ENCODE results near the gene ARPC1A.

DNA sequence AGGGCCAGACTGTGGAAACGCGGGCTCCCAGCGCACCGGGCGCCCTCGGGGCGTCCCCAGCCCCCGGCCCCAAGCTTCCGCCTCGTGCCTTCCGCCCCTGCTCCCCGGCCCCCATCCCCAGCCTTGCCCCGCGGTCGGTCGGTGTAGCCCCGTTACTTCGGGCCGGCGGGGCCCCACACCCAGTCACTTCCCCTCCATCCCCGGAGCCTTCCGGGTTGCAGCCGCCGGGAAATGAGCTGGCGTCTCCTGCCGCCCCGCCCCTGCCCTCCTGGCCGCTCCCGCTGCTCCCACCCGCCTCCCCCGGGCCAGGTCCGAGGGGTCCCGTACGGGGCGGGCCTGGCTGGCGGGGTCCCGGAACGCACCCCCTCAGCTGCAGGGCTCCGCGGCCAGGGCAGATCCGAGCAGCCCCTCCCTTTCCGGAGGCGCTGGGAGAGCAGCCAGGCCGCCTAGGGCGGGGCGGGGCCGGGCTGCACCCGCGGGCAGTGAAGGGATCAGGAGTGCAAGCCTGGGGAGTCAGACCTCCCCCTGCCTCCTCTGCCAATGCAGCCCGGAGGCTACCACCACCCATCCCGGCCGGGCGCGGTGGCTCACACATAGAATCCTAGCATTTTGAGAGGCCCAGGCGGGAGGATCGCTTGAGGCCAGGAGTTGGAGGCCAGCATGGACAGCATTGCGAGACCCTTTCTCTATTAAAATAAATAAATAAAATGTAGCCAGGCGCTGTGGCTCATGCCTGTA is 49.5 kb downstream of the ARPC1A start:
- TF ChIP-seq, protein P1, sequence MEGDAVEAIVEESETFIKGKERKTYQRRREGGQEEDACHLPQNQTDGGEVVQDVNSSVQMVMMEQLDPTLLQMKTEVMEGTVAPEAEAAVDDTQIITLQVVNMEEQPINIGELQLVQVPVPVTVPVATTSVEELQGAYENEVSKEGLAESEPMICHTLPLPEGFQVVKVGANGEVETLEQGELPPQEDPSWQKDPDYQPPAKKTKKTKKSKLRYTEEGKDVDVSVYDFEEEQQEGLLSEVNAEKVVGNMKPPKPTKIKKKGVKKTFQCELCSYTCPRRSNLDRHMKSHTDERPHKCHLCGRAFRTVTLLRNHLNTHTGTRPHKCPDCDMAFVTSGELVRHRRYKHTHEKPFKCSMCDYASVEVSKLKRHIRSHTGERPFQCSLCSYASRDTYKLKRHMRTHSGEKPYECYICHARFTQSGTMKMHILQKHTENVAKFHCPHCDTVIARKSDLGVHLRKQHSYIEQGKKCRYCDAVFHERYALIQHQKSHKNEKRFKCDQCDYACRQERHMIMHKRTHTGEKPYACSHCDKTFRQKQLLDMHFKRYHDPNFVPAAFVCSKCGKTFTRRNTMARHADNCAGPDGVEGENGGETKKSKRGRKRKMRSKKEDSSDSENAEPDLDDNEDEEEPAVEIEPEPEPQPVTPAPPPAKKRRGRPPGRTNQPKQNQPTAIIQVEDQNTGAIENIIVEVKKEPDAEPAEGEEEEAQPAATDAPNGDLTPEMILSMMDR (IDR thresholded peaks at IDR 0.05): no peak
- TF ChIP-seq POLR2AphosphoS5 (IDR thresholded peaks at IDR 0.05; ENCODE audit: low read depth, low read length): peak; percentile 51; the same call in 1 of the 2 replicates
- TF ChIP-seq SIN3A (IDR thresholded peaks at IDR 0.05; ENCODE audit: borderline replicate concordance, insufficient read depth, low read depth, low read length): no peak; the same call in 1 of the 2 replicates
- no peak for TF ChIP-seq TCF7L2 (IDR thresholded peaks at IDR 0.05; ENCODE audit: low read depth, low read length)
- TF ChIP-seq, protein P2, sequence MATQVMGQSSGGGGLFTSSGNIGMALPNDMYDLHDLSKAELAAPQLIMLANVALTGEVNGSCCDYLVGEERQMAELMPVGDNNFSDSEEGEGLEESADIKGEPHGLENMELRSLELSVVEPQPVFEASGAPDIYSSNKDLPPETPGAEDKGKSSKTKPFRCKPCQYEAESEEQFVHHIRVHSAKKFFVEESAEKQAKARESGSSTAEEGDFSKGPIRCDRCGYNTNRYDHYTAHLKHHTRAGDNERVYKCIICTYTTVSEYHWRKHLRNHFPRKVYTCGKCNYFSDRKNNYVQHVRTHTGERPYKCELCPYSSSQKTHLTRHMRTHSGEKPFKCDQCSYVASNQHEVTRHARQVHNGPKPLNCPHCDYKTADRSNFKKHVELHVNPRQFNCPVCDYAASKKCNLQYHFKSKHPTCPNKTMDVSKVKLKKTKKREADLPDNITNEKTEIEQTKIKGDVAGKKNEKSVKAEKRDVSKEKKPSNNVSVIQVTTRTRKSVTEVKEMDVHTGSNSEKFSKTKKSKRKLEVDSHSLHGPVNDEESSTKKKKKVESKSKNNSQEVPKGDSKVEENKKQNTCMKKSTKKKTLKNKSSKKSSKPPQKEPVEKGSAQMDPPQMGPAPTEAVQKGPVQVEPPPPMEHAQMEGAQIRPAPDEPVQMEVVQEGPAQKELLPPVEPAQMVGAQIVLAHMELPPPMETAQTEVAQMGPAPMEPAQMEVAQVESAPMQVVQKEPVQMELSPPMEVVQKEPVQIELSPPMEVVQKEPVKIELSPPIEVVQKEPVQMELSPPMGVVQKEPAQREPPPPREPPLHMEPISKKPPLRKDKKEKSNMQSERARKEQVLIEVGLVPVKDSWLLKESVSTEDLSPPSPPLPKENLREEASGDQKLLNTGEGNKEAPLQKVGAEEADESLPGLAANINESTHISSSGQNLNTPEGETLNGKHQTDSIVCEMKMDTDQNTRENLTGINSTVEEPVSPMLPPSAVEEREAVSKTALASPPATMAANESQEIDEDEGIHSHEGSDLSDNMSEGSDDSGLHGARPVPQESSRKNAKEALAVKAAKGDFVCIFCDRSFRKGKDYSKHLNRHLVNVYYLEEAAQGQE (IDR thresholded peaks at IDR 0.05; ENCODE audit: insufficient read depth in 1 of 2, low read depth in 2 of 2, low read length in 1 of 2): no peak
